GM21381 (cell line): ENCODE measurements around the gene SLC40A1.

Source experiments
- ATAC-seq: cut with Tn5 transposase; IDR thresholded peaks from one replicate; pipeline ENCODE4 v1.9.1; 2021; ENCODE audit warnings: mild to moderate bottlenecking, moderate library complexity; ENCODE audit not compliant: unreplicated experiment

The SLC40A1 gene

GRCh38 chr2:189516546-189516945, 64.0 kb downstream of the SLC40A1 start:
- no peak for ATAC-seq

DNA sequence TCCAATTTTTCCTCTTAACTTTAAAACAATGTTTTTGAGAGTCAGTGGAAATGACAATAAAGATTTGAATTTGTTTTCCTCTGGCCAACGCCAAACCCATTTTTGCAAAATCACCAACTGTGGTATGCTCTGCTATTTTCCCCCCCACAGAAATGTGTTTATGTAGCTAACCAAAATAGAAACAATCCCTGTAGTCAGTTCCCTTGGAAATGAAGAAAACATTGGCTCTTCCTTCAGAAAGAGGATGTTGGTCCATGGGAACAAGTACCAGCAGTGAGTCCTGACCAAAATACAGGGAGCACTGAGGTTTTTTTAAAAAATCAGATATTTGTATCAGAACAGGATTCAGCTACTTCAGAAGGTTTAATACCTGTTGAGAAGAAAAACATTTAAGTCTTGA, 65.3 kb downstream of the SLC40A1 start:
- ATAC-seq, result no peak

- ATAC-seq, result no peak
Observed at GRCh38 chr2:189514104-189514503, 66.5 kb downstream of the SLC40A1 start.

DNA sequence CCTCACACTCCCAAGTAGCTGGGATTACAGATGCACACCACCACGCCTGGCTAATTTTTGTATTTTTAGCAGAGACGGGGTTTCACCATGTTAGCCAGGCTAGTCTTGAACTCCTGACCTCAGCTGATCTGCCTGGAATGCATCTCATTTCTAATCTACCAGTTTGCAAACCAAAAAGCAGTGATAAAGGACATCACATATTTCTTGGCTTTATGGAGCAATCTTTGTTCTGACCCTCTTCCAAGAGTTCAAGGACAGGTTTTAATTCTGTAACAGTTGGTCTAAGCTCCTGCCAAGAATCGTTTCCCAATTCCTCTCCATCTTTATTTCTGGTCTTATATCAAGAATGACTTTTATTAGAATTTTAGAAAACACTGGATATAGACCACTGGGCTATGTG, 67.7 kb downstream of the SLC40A1 start:
- ATAC-seq, result no peak

DNA sequence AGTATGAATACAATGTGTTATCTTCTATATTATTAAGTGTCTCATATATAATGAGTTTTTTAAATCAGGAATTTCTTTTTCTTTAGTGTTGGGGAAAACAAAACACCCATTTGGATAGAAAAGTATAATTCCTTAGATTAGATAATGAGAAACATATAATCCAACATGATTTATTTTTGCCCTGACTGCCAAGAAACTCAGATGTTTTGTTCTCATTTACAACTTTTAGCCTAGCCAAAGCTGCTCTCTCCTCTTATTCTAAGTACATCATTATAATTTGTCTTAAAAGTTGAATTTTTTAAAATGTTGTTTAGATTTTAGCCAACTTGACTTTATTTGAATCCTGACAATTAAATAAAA, 68.6 kb downstream of the SLC40A1 start:
- no peak for ATAC-seq

DNA sequence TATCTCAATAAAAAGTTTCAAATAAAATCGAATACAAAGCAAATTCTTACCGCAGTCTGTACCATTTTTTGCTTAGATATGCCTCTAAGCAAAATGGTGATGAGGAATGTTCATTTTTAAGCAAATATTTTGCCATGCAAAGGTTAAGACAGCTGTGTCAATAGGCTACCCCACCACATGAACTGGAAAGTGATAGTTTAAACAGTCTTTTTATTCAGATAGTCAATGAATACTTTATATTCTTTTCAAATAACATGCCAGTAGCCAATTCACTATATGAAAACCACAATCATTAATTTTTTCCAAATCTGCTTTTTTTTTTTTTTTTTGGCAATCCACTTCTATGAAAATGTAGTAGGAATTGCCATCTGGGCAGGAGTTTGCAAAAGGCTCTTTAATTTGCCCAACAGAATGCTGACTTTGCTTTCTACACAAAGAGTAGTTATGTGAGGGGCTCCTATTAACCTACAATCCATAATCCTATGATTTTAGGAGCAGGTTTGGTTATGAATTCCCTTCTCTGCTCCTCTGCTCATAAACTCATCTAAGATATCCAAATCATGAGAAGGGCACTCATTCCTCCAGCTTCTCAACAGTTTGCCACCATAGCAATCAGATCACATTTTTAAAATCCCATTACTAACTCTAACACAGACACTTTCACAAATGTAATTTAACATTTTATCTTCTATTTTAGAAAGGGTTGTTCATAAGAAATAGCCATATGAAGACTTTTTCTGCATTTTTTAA, 69.2 kb downstream of the SLC40A1 start:
- ATAC-seq, result no peak
